RWPE2 (cell line): ENCODE measurements around the gene TAL1.

Source experiments
- ATAC-seq: fragments of 200-7000 bp; cut with Tn5 transposase; 3 replicates; pipeline ENCODE4 v1.9.1; 2021; ENCODE audit warnings: low read depth
- DNase-seq: peaks from one replicate; pipeline ENCODE4 v3.0.0-alpha.2; 2020; ENCODE audit warnings: low spot score
- H3K27ac ChIP-seq: fragments of 450-650 bp; 2 replicates; pipeline ENCODE4 v1.5.1; 2017; ENCODE audit warnings: mild to moderate bottlenecking; ENCODE audit not compliant: poor library complexity, severe bottlenecking
- H3K27me3 ChIP-seq: fragments of 250-450 bp; sonication (Bioruptor Pico); 2 replicates; pipeline ENCODE4 v1.5.1; 2021; ENCODE audit warnings: mild to moderate bottlenecking, moderate library complexity; ENCODE audit not compliant: insufficient read depth, poor library complexity, severe bottlenecking
- H3K36me3 ChIP-seq: fragments of 250-450 bp; sonication (Bioruptor Pico); 2 replicates; pipeline ENCODE4 v1.5.1; 2020; ENCODE audit warnings: low read depth, mild to moderate bottlenecking, moderate library complexity
- H3K4me1 ChIP-seq: fragments of 250-450 bp; sonication (Bioruptor Pico); 2 replicates; pipeline ENCODE4 v1.5.1; 2021; ENCODE audit warnings: mild to moderate bottlenecking, moderate library complexity; ENCODE audit not compliant: insufficient read depth, poor library complexity, severe bottlenecking
- H3K4me3 ChIP-seq: fragments of 250-450 bp; sonication (Bioruptor Pico); 2 replicates; pipeline ENCODE4 v1.5.1; 2021; ENCODE audit warnings: mild to moderate bottlenecking, moderate library complexity; ENCODE audit not compliant: severe bottlenecking
- H3K9me3 ChIP-seq: fragments of 250-450 bp; sonication (Bioruptor Pico); 2 replicates; pipeline ENCODE4 v1.5.1; 2021; ENCODE audit warnings: mild to moderate bottlenecking, moderate library complexity; ENCODE audit not compliant: severe bottlenecking
- TF ChIP-seq, protein P1 (sequence below): fragments of 450-650 bp; IDR thresholded peaks from one replicate; pipeline ENCODE4 v1.5.1; 2017; ENCODE audit warnings: mild to moderate bottlenecking, moderate library complexity; ENCODE audit not compliant: poor library complexity, severe bottlenecking

Gene TAL1

DNA sequence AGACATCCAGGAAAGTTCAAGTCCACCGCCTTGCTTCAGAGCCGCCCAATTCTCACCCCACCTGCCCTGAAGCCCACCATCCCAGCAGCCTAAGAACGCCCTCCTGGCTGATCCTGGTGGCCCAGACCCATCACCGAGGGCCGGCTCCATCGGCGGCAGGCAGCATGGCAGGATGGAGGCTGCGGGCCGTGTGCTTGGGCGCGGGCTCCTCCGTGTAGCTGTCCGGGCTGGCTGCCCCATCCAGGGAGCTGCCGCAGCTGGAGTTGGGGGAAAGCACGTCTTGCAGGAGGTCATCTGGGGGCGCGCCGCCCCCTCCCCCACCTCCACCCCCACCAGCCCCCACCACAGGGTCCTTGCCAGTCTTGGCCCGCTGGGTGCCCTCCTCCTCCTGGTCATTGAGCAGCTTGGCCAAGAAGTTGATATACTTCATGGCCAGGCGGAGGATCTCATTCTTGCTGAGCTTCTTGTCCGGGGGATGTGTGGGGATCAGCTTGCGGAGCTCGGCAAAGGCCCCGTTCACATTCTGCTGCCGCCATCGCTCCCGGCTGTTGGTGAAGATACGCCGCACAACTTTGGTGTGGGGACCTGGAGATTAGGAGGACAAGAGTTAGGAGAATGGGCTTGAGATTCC, 12.3 kb downstream of the TAL1 start:
- no peak overlapping the region for H3K4me3 ChIP-seq
- TF ChIP-seq, protein P1, sequence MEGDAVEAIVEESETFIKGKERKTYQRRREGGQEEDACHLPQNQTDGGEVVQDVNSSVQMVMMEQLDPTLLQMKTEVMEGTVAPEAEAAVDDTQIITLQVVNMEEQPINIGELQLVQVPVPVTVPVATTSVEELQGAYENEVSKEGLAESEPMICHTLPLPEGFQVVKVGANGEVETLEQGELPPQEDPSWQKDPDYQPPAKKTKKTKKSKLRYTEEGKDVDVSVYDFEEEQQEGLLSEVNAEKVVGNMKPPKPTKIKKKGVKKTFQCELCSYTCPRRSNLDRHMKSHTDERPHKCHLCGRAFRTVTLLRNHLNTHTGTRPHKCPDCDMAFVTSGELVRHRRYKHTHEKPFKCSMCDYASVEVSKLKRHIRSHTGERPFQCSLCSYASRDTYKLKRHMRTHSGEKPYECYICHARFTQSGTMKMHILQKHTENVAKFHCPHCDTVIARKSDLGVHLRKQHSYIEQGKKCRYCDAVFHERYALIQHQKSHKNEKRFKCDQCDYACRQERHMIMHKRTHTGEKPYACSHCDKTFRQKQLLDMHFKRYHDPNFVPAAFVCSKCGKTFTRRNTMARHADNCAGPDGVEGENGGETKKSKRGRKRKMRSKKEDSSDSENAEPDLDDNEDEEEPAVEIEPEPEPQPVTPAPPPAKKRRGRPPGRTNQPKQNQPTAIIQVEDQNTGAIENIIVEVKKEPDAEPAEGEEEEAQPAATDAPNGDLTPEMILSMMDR: no peak
- H3K27ac ChIP-seq: no peak overlapping the region
- ATAC-seq (no peak), DNase-seq (no peak)
- H3K4me1 ChIP-seq: no peaks in the 10 kb centered on the region
- no peaks in the 10 kb centered on the region for H3K9me3 ChIP-seq
- H3K36me3 ChIP-seq: no peaks in the 10 kb centered on the region
- H3K27me3 ChIP-seq: peaks cover 25% of the 10 kb centered on the region

DNA sequence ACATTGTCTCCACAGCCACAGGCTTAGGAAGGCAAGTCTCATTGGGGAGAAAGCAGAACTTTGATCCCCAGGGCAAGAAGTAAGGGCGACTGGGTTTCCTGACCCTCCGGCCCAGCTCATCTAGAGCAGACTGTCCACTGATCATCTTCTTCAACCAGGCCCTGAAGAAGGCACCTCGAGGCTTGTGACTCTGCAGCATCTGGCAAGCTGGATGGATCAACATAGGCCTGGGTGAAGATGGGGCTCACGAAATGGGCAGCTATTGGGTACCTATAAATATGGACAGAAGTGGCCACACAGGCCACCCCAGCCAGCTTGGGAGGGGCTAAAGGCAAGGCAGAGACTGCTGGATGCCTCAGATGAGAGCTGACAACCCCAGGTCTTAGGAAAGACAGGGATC, 13.0 kb downstream of the TAL1 start:
- Histone ChIP-seq H3K27me3 (peaks cover 18% of the 10 kb centered on the region), H3K4me3 (no peak overlapping the region), H3K27ac (no peak overlapping the region), H3K4me1 (no peaks in the 10 kb centered on the region), H3K36me3 (no peaks in the 10 kb centered on the region), H3K9me3 (no peaks in the 10 kb centered on the region)
- ATAC-seq (no peak), DNase-seq (no peak)
- TF ChIP-seq, protein P1: no peak

DNA sequence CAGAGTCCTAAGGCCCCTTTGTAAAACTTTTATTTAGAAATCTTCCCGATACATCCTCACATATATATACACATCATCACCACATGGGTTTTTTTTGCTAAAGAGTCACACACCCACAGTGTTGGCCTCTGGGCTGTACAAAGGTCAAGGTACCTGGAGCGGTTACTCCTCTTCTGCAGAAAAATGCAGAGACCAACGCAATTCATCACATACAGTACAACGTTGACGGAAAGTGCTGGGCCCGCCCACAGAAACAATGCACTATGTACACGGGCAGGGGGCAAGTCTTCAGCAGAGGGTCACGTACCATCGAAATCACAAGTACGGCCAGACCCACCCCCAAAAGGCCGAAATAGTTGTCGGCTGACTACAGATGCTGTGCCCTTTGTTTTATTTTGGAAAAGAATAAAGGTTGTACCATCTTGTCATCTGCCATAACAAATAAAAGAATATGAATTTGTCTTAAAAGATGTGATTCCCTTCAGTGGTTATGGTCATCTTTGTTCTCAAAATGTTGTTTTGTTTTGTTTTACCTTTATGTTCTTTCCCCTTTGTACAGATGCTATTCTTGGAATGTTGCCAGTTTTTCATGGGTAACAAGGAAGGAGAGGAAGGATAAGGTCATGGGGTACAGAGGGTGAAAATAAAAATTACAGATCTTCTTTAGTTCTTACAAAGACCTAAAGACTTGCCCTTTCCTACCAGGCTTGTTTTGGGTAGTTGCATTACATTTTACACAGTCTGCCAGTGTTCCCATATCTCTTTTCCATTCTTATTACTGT, 15.6 kb downstream of the TAL1 start:
- Histone ChIP-seq H3K9me3 (no peaks in the 10 kb centered on the region), H3K27me3 (no peaks in the 10 kb centered on the region), H3K4me3 (no peak overlapping the region), H3K4me1 (no peaks in the 10 kb centered on the region), H3K36me3 (no peaks in the 10 kb centered on the region), H3K27ac (no peak overlapping the region)
- ATAC-seq (no peak), DNase-seq (no peak)
- TF ChIP-seq, protein P1: no peak

DNA sequence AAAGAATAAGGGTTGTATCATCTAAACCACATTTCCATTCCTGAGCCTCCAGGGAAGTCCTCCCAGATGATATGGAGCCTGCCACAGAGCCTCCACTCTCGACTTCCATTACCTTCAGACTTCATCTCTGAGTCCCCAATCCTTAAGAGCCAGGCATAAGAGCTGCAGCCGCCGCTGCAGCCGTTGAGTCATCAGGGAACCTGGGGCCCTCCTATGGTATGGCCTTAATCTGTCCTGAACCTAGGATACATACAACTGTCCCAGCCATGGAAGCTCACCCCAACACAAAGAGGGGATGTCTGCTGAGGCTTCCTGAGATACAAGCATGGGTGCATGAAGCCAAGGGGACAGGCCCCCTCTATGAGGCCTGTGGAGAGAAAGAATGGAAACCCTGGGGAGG, 16.3 kb downstream of the TAL1 start:
- Histone ChIP-seq H3K36me3 (no peaks in the 10 kb centered on the region), H3K4me3 (no peak overlapping the region), H3K4me1 (no peaks in the 10 kb centered on the region), H3K9me3 (no peaks in the 10 kb centered on the region), H3K27ac (no peak overlapping the region), H3K27me3 (no peaks in the 10 kb centered on the region)
- no peak for ATAC-seq
- TF ChIP-seq, protein P1: no peak
- DNase-seq: no peak

DNA sequence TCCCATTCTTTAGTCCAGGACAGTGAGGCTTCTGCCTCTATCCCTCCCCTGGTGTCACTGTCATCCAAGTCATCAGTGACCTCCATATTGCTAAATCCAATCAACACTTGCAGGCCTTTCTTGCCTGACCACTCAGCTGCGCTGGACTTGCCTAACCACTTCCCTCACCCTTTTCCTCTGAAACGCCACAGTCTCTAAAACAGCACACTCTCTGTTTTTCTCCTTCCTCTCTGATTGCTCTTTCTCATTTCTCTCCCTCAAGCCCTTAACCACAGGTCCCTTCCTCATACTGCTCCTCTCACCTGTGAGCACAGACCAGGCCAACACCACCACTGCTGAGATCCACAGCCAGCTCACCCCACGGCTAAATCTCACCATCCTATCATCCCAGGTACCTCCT, 17.5 kb downstream of the TAL1 start:
- Histone ChIP-seq H3K9me3 (no peaks in the 10 kb centered on the region), H3K27me3 (no peaks in the 10 kb centered on the region), H3K27ac (no peak overlapping the region), H3K4me1 (no peaks in the 10 kb centered on the region), H3K36me3 (no peaks in the 10 kb centered on the region), H3K4me3 (no peak overlapping the region)
- ATAC-seq (no peak), DNase-seq (no peak)
- TF ChIP-seq, protein P1: no peak
